ENCODE data around the gene CCDC57. TPM values are rescaled to one million over a fixed set of nuclear protein-coding genes. Genes with fewer than 3 reads are reported as not detected.

Gene CCDC57
- total and polyA plus RNA-seq, 9 of the 15 experiments (the other 6 are each of a cell fraction or from before 2014, with no cell fraction given): 0.83 to 36.2 (median 13.6) TPM

- TF ChIP-seq MGA (IDR thresholded peaks at IDR 0.05) (no peak), EWSR1 (IDR thresholded peaks at IDR 0.05; ENCODE audit: borderline replicate concordance, low read depth, partially characterized antibody) (no peak), ZBTB33 (CRISPR knock-in tag; IDR thresholded peaks at IDR 0.05) (no peak), MXI1 (IDR thresholded peaks at IDR 0.05; ENCODE audit: low read depth, low read length) (no peak), ZKSCAN1 (IDR thresholded peaks at IDR 0.05; ENCODE audit: low read depth, low read length) (no peak), BRF1 (IDR thresholded peaks at IDR 0.05; ENCODE audit: borderline replicate concordance, extremely low read depth, insufficient read length) (no peak), HDGF (IDR thresholded peaks at IDR 0.05) (no peak), CBFA2T2 (conservative IDR thresholded peaks at IDR 0.05) (no peak)
Measured at GRCh38 chr17:82199496-82199895, 13.1 kb downstream of the CCDC57 start (continued).
